NK-92 (cell line): ENCODE results near the gene NPB.

ENCODE experiments used
- DNase-seq: peaks from one replicate; lab custom pipeline; 2025; ENCODE audit not compliant: unreplicated experiment; lab: John Stamatoyannopoulos, UW

NPB gene

GRCh38 chr17:81902023-81902652, at the start of gene NPB:
TSS of gene NPB (plus strand) at chr17:81902238. CDS start at chr17:81902278, 40 bp downstream.
- DNase-seq, result no peak

GRCh38 chr17:81854974-81855774, 46.9 kb upstream of the NPB start:
- no peak for DNase-seq

- DNase-seq, result no peak
Measured at GRCh38 chr17:81858170-81858966, 43.7 kb upstream of the NPB start.

- no peak for DNase-seq
Measured at GRCh38 chr17:81858967-81859905, 42.8 kb upstream of the NPB start.

- no peak for DNase-seq
Measured at GRCh38 chr17:81859906-81860755, 41.9 kb upstream of the NPB start, which contains the start of gene P4HB. TSS of gene P4HB (minus strand) at chr17:81860535. CDS start at chr17:81860471, 64 bp downstream.

- DNase-seq, result peak; percentile 96
Measured at GRCh38 chr17:81860756-81861568, 41.1 kb upstream of the NPB start.

GRCh38 chr17:81863123-81863675, 38.8 kb upstream of the NPB start:
- no peak for DNase-seq

- no peak for DNase-seq
Measured at GRCh38 chr17:81863833-81864768, 37.9 kb upstream of the NPB start.

- DNase-seq, result no peak
Measured at GRCh38 chr17:81865358-81865732, 36.7 kb upstream of the NPB start.

- no peak for DNase-seq
Measured at GRCh38 chr17:81865733-81866439, 36.2 kb upstream of the NPB start.

- no peak for DNase-seq
Measured at GRCh38 chr17:81866440-81867169, 35.4 kb upstream of the NPB start.

- no peak for DNase-seq
Measured at GRCh38 chr17:81867170-81867990, 34.7 kb upstream of the NPB start.

GRCh38 chr17:81867991-81868673, 33.9 kb upstream of the NPB start:
- DNase-seq, result no peak

- no peak for DNase-seq
Measured at GRCh38 chr17:81868674-81869220, 33.3 kb upstream of the NPB start.
